Measurements from ENCODE around the gene SCN2A.

SCN2A gene

DNA sequence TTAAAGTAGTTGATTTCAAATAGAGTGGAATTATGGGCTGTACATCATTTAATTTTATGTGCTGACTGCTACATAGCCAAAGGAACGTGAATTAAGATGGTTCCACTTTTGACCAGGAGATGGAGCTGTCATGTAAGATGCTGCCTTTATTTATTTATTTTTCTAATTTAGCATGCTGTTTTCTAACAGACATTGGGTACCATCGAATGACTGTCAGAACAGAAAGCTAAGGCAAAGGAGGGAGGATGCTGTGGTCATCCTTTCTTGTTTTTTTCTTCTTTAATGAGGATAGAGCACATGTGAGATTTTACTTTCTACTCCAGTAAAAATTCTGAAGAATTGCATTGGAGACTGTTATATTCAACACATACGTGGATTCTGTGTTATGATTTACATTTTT, at the start of gene SCN2A:
Gene SCN2A (plus strand): TSS at position 185 of the 400 bp plus-strand sequence. CDS start 56,410 bp downstream, outside the sequence.
- peak; percentile 93 for FAIRE-seq

DNA sequence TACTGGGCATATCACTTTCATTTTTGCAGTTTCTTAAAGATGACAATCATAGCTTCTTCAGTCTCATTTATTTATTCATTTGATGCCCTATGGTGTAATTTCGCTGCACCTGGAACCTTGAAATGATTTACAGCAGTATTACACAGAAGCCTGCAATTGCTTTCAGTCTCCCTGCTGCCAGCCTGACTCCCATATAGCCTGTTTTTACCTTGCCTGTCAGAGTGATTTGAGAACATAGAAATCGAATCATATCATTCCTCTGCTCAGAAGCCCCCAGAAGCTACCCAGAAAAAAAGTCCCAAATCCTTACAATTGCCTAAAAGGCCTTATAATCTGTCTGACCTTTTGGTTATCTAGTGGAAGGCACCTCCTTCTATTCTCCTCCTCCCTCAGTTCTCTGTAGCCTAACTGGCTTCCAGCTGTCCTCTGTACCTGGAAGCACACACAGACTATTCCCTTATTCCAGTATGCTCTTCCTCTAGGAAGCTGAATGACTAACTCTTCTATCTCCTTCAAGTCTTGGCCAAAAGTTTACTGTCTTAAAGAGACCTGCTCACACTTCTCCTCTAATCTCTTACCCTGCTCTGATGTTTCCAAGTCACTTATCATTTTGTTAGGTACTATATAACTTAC, 48.0 kb upstream of the SCN2A start:
- no peak for FAIRE-seq

DNA sequence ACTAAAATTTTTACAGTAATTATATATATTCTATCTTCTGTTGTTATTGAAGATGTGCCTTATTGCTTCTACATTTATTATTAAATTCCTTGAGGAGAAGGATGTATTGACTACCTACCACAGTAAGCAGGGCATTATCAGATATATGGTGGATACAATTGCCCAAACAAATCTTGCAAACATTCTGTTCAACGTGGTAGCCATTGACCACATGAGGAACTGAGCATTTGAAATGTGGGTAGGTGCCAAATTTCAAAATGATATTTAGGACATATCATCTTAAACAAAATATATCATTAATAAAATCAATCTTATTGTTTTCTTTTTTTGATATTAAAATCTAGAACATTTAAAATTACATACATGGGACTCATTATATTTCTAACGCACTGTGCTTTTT, 46.5 kb upstream of the SCN2A start:
- FAIRE-seq, result no peak

- FAIRE-seq, result no peak
Measured at GRCh38 chr2:165193178-165193777, 45.9 kb upstream of the SCN2A start.

GRCh38 chr2:165196411-165196810, 42.8 kb upstream of the SCN2A start:
- FAIRE-seq, result no peak

DNA sequence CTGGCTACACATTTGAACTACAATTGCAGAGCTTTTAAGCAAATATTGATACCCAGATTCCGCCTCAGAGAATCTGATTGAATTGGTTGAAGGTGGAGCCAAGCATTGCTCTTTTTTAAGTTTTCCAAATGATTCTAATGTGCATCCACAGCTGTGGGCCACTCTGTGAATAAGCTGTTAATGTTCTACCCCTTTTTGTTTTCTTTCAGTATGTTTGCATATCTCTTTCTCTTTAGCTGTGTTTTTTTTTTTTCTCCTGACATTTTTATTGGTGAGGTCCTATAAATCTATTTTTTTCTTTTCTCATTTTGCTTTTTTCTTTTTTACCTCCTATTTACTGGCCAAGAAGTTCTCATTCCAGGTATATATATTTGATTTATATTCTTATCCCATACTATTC, 41.9 kb upstream of the SCN2A start:
- FAIRE-seq, result no peak

- FAIRE-seq, result no peak
Measured at GRCh38 chr2:165198181-165198580, 41.0 kb upstream of the SCN2A start.

DNA sequence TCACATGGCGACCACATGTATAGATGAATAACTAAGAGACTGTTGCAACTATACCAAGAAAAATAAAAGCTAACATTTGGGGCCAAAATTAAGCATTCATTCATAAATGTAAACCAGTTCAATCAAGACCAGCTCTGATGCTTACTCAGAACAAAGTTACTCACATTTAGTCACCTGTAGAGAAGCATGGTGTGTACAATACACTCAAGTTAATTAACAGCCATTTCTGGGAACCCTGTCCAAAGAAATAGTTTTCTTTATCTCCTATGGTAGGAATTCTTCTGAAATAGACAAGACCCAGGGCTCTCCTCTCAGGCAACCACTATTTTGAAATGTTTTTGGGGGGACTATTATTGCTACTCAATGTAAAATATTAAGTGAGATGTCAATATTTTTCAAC, 37.0 kb upstream of the SCN2A start:
- no peak for FAIRE-seq

GRCh38 chr2:165203689-165204559, 35.3 kb upstream of the SCN2A start, which contains the start of gene SCN3A:
SCN3A (minus strand) TSS chr2:165204050; CDS start chr2:165176394, 27,656 bp downstream.
- peak; percentile 96 for FAIRE-seq

DNA sequence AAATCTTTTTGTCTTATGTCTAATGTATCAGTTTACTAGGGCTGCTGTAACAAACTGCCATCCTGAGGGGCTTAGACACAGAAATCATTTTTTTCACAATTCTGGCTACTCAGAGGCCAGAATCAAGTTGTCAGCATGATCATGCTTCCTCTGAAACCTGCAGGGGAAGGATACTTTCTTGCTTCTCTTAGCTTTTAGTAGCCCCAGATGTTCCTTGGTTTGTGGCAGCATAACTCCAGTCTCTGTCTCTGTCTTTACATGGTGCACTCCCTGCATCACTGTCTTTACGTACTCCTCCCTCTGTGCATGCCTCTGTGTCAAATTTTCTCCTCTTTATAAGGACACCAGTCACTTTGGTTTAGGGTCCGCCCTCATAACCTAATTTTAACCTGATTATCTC, 33.3 kb upstream of the SCN2A start:
- no peak for FAIRE-seq

GRCh38 chr2:165208094-165208493, 31.1 kb upstream of the SCN2A start:
- FAIRE-seq, result no peak

DNA sequence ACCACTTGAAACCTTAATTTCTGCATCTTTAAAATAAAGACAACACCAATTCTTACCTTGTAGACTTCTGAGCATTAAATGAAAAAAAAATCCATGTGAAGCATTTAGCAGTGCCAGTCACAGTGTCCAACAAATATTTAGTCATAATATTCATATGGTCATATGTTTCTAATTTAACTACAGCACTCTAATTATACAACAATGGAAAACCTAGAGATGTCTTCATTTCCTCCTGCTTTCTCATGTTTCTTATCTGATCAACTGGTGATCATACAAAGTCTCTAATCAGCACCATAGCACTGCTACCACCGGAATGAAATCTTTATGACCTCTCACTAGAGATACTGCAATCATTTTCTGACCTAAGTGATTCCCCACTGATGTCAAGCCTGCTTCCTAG, 25.1 kb upstream of the SCN2A start:
- no peak for FAIRE-seq

DNA sequence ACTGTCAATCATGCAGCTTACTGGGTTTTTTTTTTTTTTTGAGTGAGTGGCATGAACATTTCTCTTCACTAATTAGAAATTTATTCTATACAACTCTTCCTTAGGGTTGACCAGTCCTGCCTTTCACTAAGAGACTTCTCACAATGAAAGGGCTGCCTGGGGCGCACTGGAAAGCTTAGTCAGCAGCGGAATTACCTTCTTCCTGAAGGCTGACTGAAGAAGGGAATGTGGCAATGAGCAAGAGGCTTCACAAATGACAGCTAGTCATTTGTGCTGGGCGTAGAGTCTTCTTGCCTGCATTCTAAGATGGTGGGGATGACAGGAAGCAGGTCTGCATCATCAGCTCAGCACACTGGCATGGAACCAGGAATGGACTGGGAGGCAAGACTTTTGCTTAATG, 19.7 kb upstream of the SCN2A start:
- no peak for FAIRE-seq

GRCh38 chr2:165224941-165225340, 14.3 kb upstream of the SCN2A start:
- no peak for FAIRE-seq

- no peak for FAIRE-seq
Measured at GRCh38 chr2:165227571-165227970, 11.6 kb upstream of the SCN2A start.

DNA sequence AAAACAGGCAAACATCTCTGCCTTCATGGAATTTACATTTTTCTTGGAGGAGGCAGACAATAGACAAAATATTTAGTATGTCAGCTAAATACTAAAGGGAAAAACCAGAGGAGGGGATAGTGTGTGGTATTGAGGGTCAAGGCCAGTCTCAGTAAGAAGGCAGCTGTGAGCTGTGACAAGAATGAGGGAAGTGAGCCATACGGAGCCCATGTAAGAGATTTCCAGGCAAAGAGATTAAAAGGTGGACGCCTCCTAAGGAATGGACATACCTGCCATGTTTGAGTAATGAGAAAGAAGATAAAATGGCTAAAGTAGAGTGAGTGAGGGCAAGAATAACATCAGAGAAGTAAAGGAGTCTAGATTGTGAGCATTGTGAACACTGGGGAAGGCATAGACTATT, 2.2 kb upstream of the SCN2A start:
- FAIRE-seq, result no peak

DNA sequence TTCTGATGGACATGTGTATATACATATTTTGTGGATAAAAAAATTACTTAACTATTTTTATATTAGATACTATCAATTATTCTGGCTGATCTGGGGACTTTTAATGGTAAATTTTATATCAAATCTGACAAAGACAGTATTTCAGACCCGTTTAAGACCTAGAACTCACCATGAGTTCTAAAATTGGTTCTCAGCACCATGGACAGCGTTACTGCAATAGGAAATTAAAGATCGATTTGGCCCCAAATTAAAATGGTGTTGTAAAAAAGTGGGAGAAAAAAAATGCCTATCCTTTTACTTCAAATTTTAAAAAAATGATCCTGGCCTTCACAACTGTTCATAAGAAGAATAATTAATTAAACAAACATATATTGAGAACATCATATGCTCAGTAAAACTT, 919 bp upstream of the SCN2A start:
- FAIRE-seq, result no peak

- FAIRE-seq, result no peak
Measured at GRCh38 chr2:165239856-165240515, 772 bp downstream of the SCN2A start.

DNA sequence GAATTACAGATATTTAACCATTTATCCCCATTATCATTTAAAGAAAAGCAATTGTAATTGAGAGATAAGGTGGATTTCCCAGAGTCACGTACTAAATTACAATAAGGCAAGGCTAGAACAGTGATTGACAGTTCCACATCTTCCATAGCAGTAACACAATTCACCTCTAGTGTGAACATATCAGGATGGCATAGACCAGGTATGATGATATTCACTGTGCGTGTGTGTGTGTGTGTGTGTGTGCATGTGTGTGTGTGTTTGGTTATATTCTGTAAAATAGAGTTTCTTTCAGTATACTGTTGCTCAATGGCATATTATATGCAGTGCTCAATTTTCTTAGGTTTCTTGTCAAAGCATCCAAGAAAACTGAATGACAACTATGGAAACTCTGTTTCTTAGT, 1.7 kb downstream of the SCN2A start:
- FAIRE-seq, result no peak

GRCh38 chr2:165245081-165245793, 6.0 kb downstream of the SCN2A start:
- no peak for FAIRE-seq

DNA sequence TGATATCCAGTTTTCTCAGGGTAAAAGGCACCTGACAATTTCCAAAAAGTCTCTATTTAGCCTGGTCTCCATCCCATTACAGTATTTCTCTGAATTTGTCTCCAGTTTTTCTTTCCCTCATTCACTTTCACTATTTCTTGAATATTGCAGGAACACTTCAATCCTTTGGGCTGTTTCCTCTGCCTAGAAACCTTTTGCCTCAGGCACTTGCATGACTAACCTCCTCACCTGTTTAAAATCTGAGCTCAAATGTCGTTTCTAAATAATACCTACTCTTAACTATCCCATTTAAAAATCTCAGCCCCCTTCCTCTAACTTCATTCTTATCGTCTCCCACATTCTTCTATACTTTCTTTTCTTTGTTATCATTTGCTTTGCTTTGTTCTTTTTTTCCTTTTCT, 9.0 kb downstream of the SCN2A start:
- no peak for FAIRE-seq

DNA sequence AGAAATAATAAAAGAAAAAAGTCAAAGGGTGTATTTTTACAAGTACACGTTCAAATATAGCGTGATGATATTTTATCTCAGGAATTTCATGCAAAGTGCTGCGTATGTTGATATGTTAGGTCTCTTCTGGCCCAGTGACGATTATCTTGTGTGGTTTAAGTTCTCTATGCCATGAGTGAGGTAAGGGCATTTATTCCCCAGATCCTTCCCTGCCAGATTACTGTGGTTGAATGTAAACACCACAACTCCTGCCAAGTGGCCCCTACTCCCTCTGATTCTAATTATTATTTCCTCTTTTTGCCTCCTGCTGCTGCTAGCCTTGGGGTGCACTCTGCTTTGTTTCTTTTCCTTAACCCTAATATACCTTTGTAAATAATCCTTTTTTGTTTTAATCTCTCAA, 12.2 kb downstream of the SCN2A start:
- no peak for FAIRE-seq

DNA sequence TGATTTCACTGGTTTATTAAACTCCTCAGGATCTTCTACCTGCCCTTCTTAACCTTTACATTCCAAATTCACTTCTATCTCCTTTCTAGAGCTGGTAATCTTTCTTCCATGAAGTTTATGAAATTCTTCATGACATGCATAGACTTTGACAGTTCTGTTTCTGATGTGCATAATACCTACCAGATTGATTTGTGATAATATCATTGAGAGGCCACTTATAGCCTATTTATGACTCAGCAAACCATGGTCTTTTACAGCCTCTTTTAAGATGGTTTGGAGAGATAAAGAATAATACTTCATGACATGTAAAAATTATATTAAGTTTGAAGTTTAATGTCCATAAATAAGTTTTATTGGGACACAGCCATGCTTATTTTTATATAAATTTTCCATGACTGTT, 14.0 kb downstream of the SCN2A start:
- no peak for FAIRE-seq

Measured in TTC549 (cell line).